ENCODE data around the gene RAP1GDS1.

RAP1GDS1 gene, protein sequence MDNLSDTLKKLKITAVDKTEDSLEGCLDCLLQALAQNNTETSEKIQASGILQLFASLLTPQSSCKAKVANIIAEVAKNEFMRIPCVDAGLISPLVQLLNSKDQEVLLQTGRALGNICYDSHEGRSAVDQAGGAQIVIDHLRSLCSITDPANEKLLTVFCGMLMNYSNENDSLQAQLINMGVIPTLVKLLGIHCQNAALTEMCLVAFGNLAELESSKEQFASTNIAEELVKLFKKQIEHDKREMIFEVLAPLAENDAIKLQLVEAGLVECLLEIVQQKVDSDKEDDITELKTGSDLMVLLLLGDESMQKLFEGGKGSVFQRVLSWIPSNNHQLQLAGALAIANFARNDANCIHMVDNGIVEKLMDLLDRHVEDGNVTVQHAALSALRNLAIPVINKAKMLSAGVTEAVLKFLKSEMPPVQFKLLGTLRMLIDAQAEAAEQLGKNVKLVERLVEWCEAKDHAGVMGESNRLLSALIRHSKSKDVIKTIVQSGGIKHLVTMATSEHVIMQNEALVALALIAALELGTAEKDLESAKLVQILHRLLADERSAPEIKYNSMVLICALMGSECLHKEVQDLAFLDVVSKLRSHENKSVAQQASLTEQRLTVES

DNA sequence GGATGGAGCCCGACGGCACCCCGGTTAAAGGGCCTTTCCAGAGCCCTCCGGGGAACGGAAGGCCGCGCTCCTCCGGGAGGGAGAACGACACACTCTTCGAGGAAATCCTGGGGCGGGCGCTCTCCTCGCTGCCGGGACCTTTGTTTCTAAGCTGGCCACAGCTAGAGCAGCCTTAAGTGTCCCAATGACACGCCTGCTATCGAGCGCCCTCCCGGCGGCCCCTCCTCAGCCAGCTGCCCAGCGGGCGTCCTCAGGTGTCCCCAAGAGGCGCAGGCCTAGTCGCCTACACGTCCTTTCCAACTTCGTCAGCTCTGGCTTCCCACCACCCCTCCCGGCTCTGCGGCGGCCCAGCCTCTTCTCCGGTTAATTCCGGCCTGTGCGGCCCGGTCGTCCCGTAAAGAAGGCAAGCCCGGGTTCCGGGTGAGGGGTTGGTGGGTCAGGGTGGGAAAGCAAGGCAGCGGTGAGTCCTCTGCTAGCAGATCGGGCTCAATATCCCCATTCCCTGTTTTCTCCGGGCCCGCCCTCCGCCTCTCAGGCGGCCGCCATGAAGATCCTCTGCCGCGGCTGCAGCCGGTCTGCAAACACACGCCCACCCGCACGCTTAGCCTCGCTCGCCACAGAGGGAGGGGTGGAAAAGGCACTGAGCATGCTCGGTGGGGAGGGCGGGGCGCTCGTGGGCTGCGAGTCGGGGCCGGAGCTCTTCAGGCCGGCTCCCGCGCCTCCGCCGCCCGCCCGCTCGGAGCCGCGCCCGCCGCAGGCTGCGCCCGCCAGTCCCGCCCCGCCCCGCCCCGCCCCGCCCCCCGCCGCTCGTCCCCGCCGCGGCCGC is at the start of gene RAP1GDS1:
TSS of gene RAP1GDS1 (plus strand) at position 806 of the 826 bp plus-strand sequence. CDS start 182 bp downstream, outside the sequence.
- peak; percentile 47 to 80 for DNase-seq

DNA sequence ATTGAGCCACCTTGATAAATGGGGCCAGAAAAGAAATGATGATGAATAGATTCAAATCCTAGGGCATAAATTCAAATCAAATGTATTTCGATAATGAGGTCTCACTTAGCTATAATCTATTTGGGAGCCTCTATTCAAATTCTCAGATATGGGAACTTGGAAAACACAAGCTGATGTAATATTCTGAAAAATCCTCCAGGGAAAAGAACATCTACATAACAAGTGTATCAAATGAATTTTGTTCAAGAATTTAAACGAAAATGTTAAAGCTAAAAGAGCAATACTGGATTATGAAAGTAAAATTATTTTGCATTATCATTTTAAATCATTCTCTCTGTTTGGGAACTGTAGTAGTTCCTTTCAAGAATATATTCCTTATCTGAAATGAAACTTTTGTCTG is 38.9 kb upstream of the RAP1GDS1 start:
- no peak for DNase-seq

DNA sequence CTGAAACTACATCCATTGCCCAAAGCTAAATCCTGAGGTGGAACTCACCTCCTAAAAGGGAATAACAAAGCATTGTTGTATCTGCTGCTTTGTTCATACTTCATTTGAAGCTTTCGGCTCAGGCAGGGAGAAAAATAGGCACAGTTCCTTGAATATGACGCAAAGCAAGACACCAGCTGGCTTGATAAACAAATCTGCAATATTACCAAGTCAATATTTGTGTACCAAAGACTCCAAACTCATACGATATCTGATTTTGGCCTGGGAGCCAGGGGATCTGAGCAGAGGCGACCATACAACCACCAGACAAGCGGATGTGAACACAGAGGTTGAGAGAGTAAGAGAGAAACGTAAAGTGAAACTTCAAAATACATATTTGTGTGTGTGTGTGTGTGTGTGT is 34.8 kb upstream of the RAP1GDS1 start:
- no peak for DNase-seq

DNA sequence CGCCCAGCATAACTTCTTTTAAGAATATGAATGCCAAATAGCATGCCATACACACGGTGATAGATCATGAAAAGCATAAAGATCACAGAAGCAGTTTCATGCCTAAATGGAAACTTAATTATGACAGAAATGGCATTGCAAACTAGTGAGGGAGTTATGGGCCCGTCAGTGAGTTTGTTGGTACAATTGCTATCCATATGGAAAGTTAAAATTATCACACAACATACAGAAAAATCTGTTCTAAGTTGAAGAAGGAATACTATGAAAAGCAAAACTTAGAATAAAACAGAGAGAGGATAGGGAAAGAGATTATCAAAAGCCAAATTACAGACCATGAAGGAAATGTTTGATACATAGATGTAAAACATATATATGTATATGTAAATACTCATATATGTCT is 30.2 kb upstream of the RAP1GDS1 start:
- no peak for DNase-seq

DNA sequence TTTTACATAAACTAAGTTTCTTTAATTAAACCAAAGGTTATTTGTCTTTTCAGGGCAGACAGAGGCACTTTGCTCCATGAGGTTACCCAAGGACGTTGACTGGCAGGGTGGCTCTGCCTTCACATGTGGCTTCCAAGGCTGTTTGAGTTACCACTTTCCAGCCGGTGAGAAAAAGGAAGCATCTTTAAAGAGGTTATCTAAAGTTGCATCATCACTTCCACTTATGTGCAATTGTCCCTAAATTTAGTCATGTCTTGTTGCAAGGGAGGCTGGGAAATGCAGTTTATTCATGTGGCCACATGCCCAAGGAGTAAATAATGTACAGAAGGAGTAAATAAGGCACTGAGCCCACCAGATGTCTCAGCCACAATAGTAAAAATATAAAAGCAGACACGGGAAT is 29.0 kb upstream of the RAP1GDS1 start:
- no peak for DNase-seq

DNA sequence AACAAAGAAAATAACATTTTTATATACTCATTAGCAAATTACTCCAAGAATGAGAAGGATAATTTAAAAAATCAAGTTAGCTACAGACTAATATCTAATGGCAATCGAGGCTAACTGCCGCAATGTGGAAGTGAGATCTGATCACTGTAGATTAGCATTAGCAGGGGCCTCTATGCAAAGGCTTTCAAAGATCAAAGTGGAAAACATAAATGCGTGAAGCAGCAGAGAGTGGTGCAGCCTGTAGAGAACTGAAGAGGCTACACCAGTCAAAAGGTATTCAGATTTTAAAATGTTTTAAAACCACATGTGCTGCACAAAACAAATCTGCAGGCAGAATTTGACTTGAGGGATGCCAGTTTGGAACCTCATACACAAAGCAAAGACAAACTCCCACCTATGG is 24.0 kb upstream of the RAP1GDS1 start:
- no peak for DNase-seq

DNA sequence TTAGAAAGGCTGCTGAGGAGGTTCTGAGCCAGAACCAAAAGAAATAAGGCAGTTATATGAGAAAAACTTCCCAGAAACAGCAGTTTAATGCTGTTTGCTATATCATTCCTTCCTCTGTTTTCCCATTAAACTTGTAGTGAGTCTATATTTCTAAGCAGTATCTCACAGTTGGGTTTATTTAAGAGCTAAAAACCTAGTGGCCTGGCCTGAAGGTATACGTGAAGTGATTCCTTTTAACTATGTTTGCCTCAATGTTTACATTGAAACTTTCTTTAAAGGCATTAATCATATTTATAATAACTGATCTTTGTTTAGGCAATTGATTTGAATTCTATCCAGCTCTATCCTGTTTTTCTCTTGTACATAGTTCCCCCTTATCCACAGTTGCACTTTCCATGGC is 19.1 kb upstream of the RAP1GDS1 start:
- no peak for DNase-seq

DNA sequence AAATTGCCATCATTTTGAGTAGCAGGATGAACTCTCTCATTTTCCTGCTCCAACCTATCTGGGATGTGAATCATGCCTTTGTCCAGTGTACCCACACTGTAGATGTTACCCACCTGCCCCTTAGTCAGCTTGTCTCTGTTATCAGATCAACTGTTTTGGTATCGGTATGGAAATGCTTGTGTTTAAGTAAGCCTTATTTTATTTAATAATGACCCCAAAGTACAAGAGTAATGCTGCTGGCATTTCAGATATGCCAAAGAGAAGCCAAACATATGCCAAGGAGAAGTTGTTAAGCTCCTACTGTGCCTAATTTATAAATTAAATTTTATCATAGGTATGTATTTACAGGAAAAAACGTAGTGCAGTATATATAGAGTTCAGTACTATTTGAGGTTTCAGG is 18.6 kb upstream of the RAP1GDS1 start:
- DNase-seq: no peak

DNA sequence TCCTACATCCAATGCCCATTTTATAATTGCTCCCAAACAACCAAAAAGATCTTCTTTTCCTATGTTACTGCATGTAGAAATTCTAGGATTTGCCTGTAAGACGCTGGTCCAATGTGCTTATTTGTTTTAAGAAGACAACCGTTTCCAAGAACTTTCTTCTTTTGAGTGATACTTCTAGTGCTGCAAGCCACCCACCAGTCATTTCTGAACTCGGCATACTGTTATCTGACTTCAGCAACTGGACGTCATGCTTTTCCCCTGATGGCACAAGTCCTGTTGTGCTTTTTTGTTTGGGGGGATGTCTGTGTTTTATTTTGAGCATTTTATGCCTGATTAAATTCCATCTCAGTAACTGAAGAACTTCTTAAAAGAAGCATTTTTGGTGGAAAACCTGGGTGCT is 16.0 kb upstream of the RAP1GDS1 start:
- DNase-seq: no peak

DNA sequence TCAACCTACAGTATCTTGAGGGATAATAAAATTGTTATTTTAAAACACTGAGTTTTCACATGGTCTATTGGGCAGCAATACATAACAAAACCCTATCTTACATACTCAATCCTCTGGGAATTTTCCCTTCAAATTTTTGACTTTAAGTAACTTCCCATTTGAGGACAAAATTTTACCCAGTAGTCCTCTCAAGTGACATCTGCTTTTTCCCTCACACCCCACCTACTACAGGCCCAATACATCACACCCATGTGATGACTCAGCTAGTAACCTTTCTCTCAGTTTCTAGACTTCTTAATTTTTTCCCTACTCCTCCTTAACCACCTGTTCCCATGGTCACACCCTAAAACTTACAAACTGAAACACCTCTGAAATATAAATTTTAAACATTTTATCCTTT is 12.2 kb upstream of the RAP1GDS1 start:
- no peak for DNase-seq

DNA sequence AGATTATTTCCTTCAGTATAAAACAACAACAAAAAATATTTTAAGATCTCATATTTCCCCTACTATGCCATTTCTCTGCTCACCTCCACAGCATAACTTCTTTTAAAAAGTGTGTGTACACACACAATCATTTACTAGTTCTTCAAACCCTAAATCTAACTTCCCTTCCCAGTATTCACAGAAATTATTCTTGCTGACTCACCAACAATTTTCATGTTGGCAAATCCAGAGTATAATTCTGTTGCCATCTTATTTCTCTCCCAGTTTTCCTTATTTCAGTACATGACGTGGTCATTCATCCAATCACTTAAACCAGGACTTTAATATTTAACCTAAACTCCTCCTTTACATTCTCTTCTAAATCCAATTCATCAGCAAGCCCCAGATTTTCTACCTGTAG is 11.4 kb upstream of the RAP1GDS1 start:
- DNase-seq: no peak

DNA sequence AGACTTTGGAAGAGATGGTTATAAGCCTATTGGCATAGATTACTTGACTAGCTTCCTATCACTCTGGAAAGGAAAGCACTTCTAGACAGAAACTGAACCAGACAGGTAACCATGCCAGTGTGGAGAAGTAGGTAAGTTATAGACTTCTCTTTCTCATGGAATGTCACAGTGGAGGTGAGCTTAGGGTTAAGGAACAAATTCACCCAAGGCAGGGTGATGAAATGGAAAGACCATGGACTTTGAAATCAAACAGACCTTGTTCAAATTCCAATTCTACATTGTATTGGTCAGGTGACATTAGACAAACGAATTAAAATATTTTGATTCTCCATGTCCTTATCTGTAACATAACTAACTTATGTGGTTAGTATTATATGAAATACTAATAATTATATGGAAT is 7.7 kb upstream of the RAP1GDS1 start:
- no peak for DNase-seq

DNA sequence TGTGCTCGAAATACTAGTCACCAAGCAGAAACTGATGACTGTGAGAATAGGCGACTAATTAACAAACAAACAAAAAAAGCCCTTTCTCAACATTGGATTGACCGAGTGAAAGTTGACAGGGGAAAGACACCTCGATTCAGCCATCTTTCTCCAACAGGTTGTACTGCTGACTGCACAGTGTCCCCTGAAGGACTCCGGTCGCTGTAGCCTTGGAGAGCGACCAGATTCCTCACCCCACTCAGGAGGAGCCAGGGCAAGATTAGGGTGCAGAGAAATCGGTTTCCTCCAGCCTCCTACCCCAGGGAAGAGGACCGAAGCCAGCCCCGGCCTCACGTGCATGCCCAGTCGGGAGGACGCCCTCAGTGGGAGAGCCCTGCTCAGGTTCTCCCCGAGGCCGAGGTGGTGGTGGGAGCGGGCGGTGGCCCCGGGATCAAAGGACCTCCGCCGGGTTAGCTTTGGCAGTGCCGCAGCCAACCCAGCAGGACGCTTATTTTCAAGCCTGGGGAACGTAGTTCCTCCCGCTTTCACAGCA is 1.1 kb upstream of the RAP1GDS1 start:
- peak in 1 of 2 experiments; percentile 12 for DNase-seq

DNA sequence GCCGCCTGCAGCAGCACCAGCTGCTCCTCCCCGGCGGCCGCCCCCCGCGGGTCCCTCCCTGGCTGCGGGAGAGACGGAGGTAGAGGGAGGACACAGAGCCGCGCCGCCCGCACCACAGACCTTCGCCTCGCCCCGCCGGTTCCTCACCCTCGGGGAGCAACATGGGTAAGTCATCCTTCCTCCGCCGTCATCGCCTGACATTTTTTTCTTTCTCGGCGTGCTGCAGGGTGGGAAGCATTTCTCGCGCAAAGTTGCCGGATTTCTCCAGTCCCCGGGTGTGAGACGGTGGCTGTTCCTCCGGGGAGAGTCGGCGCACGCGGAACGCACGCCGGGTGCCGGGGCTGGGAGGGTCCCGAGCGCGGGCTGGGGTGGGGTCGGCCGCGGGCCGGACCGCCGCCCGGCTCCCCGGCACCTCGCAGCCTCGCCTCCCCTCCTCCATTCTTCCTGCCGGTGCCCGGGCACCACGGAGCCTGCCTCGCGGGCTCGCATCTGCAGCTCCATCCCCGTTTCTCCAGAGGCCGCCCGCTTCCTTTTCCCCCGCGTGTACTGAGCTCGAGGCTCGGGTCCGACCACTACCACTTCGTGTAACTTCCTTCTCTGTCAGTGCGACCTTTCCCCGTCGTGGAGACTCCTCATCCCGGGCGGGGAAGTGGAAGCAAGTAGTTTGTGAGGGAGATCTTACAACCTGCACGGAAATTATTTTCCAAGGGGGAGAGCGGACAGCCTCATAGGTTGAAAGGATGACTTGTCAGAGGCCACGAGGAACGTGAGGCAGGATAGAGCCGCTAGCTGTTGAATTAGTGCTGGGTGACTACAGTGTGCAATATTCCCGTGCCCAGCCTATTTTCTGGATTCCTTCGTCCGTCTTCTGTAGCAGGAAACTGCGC is 464 bp downstream of the RAP1GDS1 start:
- peak; percentile 30 to 47 for DNase-seq

DNA sequence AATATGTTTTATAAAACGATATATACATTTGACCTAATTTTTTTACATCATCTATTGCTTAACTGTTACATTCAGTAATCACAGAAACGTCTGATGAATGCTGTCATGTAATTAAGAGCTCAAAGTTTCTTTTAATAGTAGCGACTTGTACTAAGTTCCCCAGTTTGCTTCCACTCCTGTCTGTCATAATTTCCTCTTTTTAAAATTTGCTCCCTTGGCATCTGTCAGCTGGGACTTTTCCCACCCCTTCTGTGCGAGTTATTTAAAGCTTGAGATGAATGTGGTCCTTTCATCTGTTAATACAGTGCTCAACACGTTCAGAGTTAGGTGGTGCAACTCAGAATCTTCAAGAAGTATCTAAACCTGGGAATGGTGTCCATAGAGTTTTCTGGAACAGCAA is 1.2 kb downstream of the RAP1GDS1 start:
- no peak for DNase-seq

DNA sequence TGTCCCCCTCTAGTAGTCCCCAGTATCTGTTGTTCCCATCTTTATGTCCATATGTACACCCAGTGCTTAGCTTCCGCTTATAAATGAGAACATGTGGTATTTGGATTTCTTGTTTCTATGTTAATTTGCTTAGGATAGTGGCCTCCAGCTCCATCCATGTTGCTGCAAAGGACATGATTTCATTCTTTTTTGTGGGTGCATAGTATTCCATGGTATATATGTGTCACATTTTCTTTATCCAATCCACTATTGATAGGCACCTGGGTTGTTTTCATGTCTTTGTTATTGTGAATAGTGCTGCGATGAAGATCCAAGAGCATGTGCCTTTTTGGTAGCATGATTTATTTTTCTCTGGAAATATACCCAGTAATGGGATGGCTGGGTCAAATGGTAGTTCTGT is 6.3 kb downstream of the RAP1GDS1 start:
- DNase-seq: no peak

DNA sequence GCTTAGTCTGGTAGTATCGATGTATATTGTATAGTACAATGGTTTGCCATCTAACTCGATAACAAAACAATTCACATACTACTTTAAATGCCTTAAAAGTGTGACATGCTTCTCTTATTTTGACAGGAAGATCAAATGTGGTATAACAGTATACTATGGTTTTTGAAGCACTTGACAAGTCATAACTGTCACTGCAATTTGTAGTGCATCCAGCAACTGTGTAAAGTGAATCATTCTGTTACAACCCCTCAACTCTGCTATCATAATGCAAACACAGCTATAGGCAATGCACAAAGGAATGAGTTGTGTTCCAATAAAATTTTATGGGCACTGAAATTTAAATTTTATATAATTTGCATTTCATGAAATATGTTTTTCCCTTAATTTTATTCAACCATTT is 14.0 kb downstream of the RAP1GDS1 start:
- no peak for DNase-seq

DNA sequence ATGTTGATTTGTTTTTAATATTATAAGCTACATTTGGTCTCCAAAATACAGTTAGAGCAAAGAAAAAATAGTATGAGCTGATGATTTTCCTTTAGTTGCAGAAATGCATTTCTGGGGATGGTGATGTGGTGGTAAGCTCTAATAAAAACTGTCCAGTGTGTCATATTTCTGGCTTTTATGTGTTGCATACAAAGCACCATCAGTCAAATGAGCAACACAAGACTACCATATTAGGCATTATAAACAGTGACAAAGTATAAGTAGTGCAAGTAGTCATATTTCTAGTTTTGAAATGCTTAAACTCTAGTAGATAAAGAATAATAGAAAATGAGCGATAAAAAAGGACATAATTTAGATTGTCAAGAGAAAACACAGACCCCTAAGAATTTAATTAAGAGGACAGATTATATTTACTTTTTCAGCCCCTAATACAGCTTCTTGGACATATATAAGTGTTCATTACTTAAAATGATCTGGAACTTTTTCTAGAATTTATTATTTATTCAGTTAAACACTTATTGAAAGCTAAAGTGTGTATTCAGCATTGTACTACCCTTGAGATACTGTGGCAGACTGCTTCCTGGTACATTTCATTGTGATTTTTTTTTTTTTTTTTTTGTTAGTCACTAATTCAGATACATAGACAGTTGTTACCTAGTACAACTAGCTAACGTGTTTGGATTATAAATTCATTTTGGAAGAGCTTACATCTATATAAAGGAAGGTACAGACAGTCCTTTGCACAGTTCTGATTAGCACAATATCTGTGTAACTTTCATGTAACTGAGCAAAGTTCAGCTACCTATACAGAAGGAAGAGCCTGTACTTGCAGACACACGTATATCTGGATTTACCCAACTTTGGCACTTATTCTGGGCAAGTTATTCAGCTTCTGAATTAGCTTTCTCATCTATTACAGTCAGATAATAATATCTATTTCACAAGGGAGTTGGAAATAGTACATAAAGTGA is 22.3 kb downstream of the RAP1GDS1 start:
- no peak for DNase-seq

DNA sequence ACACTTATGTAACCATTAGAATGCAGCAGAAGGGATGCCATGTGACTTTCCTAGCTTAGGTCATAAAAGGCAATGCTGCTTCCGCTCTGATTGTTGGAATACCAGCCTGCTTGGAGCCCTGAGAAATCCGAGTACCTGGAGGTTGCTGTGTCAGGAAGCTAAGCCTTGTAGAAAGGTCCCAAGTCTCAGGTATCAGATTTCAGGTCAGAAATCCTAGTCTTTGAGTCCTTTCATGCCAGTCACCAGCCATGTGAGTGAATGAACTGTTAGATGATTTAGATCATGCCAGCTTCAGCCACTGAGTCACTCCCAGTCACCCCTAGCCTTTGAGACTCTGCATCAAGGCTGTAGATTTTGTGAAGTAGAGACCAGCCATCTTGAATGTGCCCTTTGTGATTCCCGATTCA is 23.5 kb downstream of the RAP1GDS1 start:
- DNase-seq: no peak

DNA sequence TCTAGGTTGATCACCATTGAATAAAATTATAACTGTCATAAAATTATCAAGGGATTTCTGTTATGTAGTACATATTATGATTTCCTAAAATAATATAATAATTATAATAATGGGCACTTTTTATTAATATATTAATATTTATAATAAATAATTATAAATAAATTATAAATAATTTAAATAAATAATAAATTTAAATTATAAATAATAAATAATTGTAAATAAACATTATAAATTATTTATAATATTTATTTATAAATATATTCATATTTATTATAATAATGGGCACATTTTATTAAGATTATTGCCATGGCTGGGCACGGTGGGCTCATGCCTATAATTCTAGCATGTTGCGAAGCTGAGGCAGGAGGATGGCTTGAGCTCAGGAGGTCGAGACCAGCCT is 24.5 kb downstream of the RAP1GDS1 start:
- DNase-seq: no peak

DNA sequence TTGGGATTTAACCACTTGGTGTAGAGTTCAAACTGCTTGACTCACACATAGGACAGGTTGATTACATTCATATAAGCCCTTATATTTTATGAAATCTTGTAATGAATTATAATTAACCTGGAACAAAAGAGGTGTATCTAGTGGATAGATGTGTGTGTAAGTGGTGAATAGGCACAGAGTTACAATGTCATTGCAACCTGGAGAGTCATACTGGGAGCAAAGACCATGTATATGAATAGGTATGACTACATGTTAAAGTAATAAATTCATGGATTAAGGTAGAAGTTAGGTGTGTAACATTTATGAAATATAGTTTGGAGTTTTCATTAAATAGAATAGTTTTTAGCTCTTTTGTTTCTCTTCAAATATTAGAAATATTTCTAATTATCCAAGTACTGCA is 26.1 kb downstream of the RAP1GDS1 start:
- no peak for DNase-seq

Data from SW 1271 (cell line).